CD14-positive monocyte (primary cell): ENCODE measurements around the gene PIAS1. TPM values are rescaled to one million over a fixed set of nuclear protein-coding genes. Genes with fewer than 3 reads are reported as not detected.

Experiments
- DNase-seq, 3 donors: peaks; one replicate each; pipeline ENCODE4 v3.0.0-alpha.2; 2011 to 2022
- H2AFZ ChIP-seq: 2 replicates; pipeline ENCODE4 v1.6.0; 2012; ENCODE audit warnings: mild to moderate bottlenecking, low read depth, low read length, inconsistent platforms; ENCODE audit not compliant: insufficient read depth, poor library complexity, severe bottlenecking
- H3K27ac ChIP-seq, 2 donors: 1 replicate in 1 of 2; 2 replicates in 1 of 2; pipeline ENCODE4 v1.5.1; 2012 to 2013; ENCODE audit warnings: low read length in 2 of 2, control low read depth in 1 of 2, inconsistent platforms in 1 of 2, low read depth in 1 of 2, mild to moderate bottlenecking in 1 of 2
- H3K27me3 ChIP-seq, 2 donors: one replicate each; pipeline versions ENCODE4 v1.6.0 to v1.6.1; 2011 to 2013; ENCODE audit warnings: low read length in 2 of 2; ENCODE audit not compliant: control insufficient read depth in 2 of 2, insufficient read depth in 2 of 2
- H3K36me3 ChIP-seq, 2 donors: replicated peaks in 1 of 2; 1 replicate in 1 of 2; 2 replicates in 1 of 2; pipeline versions ENCODE4 v1.5.1 to v1.6.1; 2012 to 2013; ENCODE audit warnings: low read length in 2 of 2, control low read depth in 1 of 2, inconsistent platforms in 1 of 2, mild to moderate bottlenecking in 1 of 2; ENCODE audit not compliant: insufficient read depth in 2 of 2, control insufficient read depth in 1 of 2
- H3K4me1 ChIP-seq, 2 donors: 1 replicate in 1 of 2; 2 replicates in 1 of 2; pipeline versions ENCODE4 v1.5.1 to v1.6.1; 2012 to 2013; ENCODE audit warnings: low read length in 2 of 2, control low read depth in 1 of 2, inconsistent platforms in 1 of 2, mild to moderate bottlenecking in 1 of 2, moderate library complexity in 1 of 2; ENCODE audit not compliant: insufficient read depth in 2 of 2, control insufficient read depth in 1 of 2
- H3K4me2 ChIP-seq: replicated peaks from 2 replicates; pipeline ENCODE3; 2012; ENCODE audit warnings: low read length, moderate library complexity, mild to moderate bottlenecking; ENCODE audit not compliant: poor library complexity, severe bottlenecking; ENCODE audit errors: extremely low read depth
- H3K4me3 ChIP-seq, 3 experiments: fragments of 200-600 bp in 1 of 3; sonication (generic) in 1 of 3; replicated peaks in 1 of 3; 1 replicate in 2 of 3; 2 replicates in 1 of 3; pipeline ENCODE4 v1.5.1; 2011 to 2013; ENCODE audit warnings: low read length in 3 of 3, mild to moderate bottlenecking in 3 of 3, control low read depth in 2 of 3, low read depth in 2 of 3, inconsistent platforms in 1 of 3, moderate library complexity in 1 of 3
- H3K79me2 ChIP-seq: 2 replicates; pipeline ENCODE4 v1.6.0; 2012; ENCODE audit warnings: mild to moderate bottlenecking, control low read depth, inconsistent platforms, low read length, moderate library complexity; ENCODE audit not compliant: insufficient read depth
- H3K9ac ChIP-seq: 2 replicates; pipeline ENCODE4 v1.6.0; 2017; ENCODE audit warnings: low read length, mild to moderate bottlenecking; ENCODE audit not compliant: insufficient read depth, poor library complexity, severe bottlenecking
- H3K9me3 ChIP-seq, 2 donors: replicated peaks in 1 of 2; 1 replicate in 1 of 2; 2 replicates in 1 of 2; pipeline versions ENCODE4 v1.5.1 to v1.6.1; 2012 to 2013; ENCODE audit warnings: low read length in 2 of 2, control low read depth in 1 of 2; ENCODE audit not compliant: control insufficient read depth in 1 of 2, insufficient read depth in 1 of 2
- H4K20me1 ChIP-seq: 2 replicates; pipeline ENCODE4 v1.6.0; 2012; ENCODE audit warnings: mild to moderate bottlenecking, low read length, control low read depth, moderate library complexity; ENCODE audit not compliant: insufficient read depth
- H3K27ac Mint-ChIP-seq, 7 donors: one replicate each; pipeline ENCODE4 v1.8.0; 2020; ENCODE audit warnings: mild to moderate bottlenecking in 7 of 7, mixed read lengths in 7 of 7, moderate library complexity in 6 of 7, inconsistent platforms in 2 of 7
- H3K27me3 Mint-ChIP-seq, 3 donors: one replicate each; pipeline ENCODE4 v1.8.0; 2021 to 2022; ENCODE audit warnings: low read depth in 3 of 3, mild to moderate bottlenecking in 3 of 3, mixed read lengths in 3 of 3, moderate library complexity in 3 of 3, inconsistent platforms in 1 of 3
- H3K36me3 Mint-ChIP-seq, 2 donors: one replicate each; pipeline ENCODE4 v1.8.0; 2020; ENCODE audit warnings: mixed read lengths in 2 of 2, inconsistent platforms in 1 of 2, mild to moderate bottlenecking in 1 of 2
- H3K4me1 Mint-ChIP-seq: one replicate; pipeline ENCODE4 v1.8.0; 2020; ENCODE audit warnings: mild to moderate bottlenecking, mixed read lengths
- H3K4me3 Mint-ChIP-seq, 2 donors: one replicate each; pipeline ENCODE4 v1.8.0; 2020; ENCODE audit warnings: mild to moderate bottlenecking in 2 of 2, mixed read lengths in 2 of 2, moderate library complexity in 1 of 2
- H3K9me3 Mint-ChIP-seq, 7 donors: one replicate each; pipeline ENCODE4 v1.8.0; 2020 to 2022; ENCODE audit warnings: mixed read lengths in 7 of 7, mild to moderate bottlenecking in 6 of 7, moderate library complexity in 6 of 7, inconsistent platforms in 2 of 7
- WGBS: methylation state at CpG from one replicate; pipeline ENCODE4 v1.1.5; 2013; ENCODE audit warnings: missing lambda C conversion rate; ENCODE audit not compliant: insufficient coverage; 5-methylcytosine and 5-hydroxymethylcytosine counted together
- intact Hi-C, 2 donors: fragments of 100-400 bp; cut with micrococcal nuclease; formaldehyde crosslinking; loops; one replicate each; pipeline versions ENCODE4 v1.15.0 to v1.15.1; 2023
- polyA plus RNA-seq, 3 donors: library from polyadenylated mRNA; depleted of rRNA in 1 of 3; unstranded in 2 of 3; stranded (reverse) in 1 of 3; fragments of 300-500 nt in 2 of 3; fragments of >200 nt in 1 of 3; fragmentation: Illumina TruSeq in 2 of 3; gene quantifications; 1 replicate in 2 of 3; 2 replicates in 1 of 3; pipeline ENCODE4 v1.2.3, GENCODE V29; 2012 to 2021
- TF ChIP-seq, protein P1 (sequence below): fragments of 200-600 bp; IDR thresholded peaks from one replicate; pipeline ENCODE4 v1.8.0; 2022; ENCODE audit warnings: antibody characterized with exemption, mild to moderate bottlenecking

The PIAS1 gene
- polyA plus RNA-seq, 3 donors, result 47.3 to 109 (median 89.8) TPM

GRCh38 chr15:68200016-68200861, 146.1 kb downstream of the PIAS1 start:
- intact Hi-C loops, result no loop called here
- DNase-seq, result no peak
- Histone ChIP-seq H3K27me3 (no peaks in the 10 kb centered on the region), H4K20me1 (peaks cover 77% of the 10 kb centered on the region), H2AFZ (no peak overlapping the region), H3K36me3 (peaks cover 17 to 32% of the 10 kb centered on the region in 2 donors), H3K9ac (no peak overlapping the region), H3K9me3 (no peaks in the 10 kb centered on the region), H3K27ac (peak overlapping the region in 1 of 2 donors; percentile 48), H3K4me3 (no peak overlapping the region), H3K4me1 (peaks cover 24 to 34% of the 10 kb centered on the region in 2 donors), H3K4me2 (no peak overlapping the region), H3K79me2 (peaks cover 59% of the 10 kb centered on the region)
- peaks cover 0 to 4% (median 0%) of the 10 kb centered on the region in 3 donors for H3K27me3 Mint-ChIP-seq
- H3K9me3 Mint-ChIP-seq, result no peaks in the 10 kb centered on the region
- peaks cover 62% of the 10 kb centered on the region for H3K4me1 Mint-ChIP-seq
- TF ChIP-seq, protein P1, sequence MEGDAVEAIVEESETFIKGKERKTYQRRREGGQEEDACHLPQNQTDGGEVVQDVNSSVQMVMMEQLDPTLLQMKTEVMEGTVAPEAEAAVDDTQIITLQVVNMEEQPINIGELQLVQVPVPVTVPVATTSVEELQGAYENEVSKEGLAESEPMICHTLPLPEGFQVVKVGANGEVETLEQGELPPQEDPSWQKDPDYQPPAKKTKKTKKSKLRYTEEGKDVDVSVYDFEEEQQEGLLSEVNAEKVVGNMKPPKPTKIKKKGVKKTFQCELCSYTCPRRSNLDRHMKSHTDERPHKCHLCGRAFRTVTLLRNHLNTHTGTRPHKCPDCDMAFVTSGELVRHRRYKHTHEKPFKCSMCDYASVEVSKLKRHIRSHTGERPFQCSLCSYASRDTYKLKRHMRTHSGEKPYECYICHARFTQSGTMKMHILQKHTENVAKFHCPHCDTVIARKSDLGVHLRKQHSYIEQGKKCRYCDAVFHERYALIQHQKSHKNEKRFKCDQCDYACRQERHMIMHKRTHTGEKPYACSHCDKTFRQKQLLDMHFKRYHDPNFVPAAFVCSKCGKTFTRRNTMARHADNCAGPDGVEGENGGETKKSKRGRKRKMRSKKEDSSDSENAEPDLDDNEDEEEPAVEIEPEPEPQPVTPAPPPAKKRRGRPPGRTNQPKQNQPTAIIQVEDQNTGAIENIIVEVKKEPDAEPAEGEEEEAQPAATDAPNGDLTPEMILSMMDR, result no peak
- 97% methylated on average over 11 of the region's 16 CpGs for WGBS
- H3K36me3 Mint-ChIP-seq, result peaks cover 18 to 46% of the 10 kb centered on the region in 2 donors
- peak overlapping the region in 6 of 7 donors; percentile 7 to 77 (median 62) for H3K27ac Mint-ChIP-seq
- H3K4me3 Mint-ChIP-seq, result no peak overlapping the region

DNA sequence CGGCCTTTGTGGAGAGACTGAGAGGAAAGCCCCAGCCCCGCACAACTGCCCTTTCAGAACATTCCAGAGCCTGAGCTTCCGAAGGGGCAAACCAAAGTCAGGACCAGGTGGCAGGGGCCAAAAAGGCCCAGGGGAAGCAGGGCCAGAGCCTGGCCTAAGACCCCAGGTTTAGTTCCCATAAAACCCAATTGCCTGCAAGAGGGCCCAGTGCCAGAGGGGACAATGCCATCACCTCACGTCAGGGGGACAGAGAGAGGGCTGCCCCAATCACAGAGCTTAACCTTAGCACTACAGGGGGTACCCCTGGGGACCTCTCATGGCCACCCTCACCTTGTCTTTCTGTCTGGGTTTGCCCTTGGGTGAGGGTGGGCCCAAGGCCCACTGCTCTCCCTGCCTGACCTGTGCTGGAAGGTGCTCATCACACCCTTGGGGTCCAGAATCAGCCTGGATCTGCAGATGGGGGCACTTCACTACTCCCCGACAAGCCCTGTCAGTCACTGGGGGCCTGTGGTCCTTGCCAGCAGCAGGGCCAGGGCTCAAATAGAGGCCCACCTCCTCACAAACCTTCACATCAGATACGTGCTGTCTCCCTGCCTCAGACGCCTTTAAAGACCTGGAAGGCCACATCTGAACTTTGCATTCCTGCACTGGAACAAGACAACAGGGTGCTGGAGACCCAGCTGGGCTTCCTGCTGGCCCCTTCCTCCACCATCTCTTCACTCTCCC, 147.2 kb downstream of the PIAS1 start:
- intact Hi-C loops, result no loop called here
- no peak overlapping the region for H3K4me3 ChIP-seq
- H3K9me3 ChIP-seq, result no peaks in the 10 kb centered on the region
- H3K27me3 ChIP-seq, result no peaks in the 10 kb centered on the region
- peaks cover 9 to 35% of the 10 kb centered on the region in 2 donors for H3K36me3 Mint-ChIP-seq
- no peak overlapping the region for H3K4me2 ChIP-seq
- H3K4me1 ChIP-seq, result peaks cover 35 to 44% of the 10 kb centered on the region in 2 donors
- H3K27ac ChIP-seq, result peak overlapping the region in 1 of 2 donors; percentile 48
- peaks cover 10 to 22% of the 10 kb centered on the region in 2 donors for H3K36me3 ChIP-seq
- TF ChIP-seq, protein P1, result no peak
- peaks cover 66% of the 10 kb centered on the region for H3K79me2 ChIP-seq
- H2AFZ ChIP-seq, result no peak overlapping the region
- H3K27me3 Mint-ChIP-seq, result peaks cover 0 to 4% (median 0%) of the 10 kb centered on the region in 3 donors
- H3K4me3 Mint-ChIP-seq, result peak overlapping the region in 1 of 2 donors; percentile 57
- H3K9ac ChIP-seq, result peak overlapping the region; percentile 10
- no peak for DNase-seq
- peaks cover 72% of the 10 kb centered on the region for H3K4me1 Mint-ChIP-seq
- peak overlapping the region in 5 of 7 donors; percentile 18 to 81 (median 47) for H3K27ac Mint-ChIP-seq
- H4K20me1 ChIP-seq, result peaks cover 66% of the 10 kb centered on the region
- WGBS, result 97% methylated on average over 6 of the region's 7 CpGs
- H3K9me3 Mint-ChIP-seq, result no peaks in the 10 kb centered on the region
